Stimulated activated CD4-positive, alpha-beta T cell treated with anti-CD3 and anti-CD28 coated beads, Interleukin-12 subunit alpha, Interleukin-12 subunit beta, amount 100 ng/mL, for 24 hours (primary cell): Measurements from ENCODE around the gene CCDC148.

Experiments used
- DNase-seq, 2 experiments: peaks; one replicate each; pipeline ENCODE4 v3.0.0-alpha.2; 2020; ENCODE audit warnings: low read depth in 2 of 2

Gene CCDC148

DNA sequence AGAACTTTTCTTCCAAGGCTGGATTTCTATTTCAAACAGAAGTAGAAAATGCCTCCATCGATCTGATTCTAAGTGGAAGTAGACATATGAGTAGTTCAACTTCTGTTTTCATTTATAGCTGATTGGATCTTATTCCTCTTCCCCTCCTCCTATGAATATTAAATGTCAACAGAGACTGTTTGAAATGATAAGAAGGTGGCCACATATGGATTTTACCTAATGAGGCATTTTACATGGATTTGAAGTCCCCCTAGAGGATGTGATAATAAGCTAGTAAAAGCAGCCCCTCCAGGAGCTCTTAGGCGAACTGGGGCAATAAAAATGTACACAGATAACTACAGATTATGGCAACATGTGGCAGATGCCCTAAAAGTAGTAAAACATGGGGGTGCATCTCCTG is 283.8 kb downstream of the CCDC148 start:
- DNase-seq: no peak

DNA sequence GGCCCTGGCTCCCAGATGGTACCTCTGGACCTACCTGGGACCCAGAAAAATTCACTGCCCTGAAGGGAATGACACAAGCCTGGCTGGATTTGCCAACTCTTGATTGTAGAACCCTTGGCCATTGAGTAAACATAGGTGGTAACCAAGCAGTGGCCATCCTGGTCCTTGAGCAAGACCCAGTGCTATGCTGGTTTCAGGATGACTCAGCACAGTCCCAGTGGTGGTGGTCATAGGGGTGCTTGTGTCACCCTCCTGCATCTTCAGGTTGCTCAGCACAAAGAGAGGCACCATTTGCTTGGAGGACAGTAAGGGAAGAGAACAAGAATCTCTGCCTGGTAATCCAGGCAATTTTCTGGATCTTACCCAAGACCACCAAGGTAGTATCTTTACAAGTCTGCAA is 302.0 kb downstream of the CCDC148 start:
- DNase-seq: no peak

DNA sequence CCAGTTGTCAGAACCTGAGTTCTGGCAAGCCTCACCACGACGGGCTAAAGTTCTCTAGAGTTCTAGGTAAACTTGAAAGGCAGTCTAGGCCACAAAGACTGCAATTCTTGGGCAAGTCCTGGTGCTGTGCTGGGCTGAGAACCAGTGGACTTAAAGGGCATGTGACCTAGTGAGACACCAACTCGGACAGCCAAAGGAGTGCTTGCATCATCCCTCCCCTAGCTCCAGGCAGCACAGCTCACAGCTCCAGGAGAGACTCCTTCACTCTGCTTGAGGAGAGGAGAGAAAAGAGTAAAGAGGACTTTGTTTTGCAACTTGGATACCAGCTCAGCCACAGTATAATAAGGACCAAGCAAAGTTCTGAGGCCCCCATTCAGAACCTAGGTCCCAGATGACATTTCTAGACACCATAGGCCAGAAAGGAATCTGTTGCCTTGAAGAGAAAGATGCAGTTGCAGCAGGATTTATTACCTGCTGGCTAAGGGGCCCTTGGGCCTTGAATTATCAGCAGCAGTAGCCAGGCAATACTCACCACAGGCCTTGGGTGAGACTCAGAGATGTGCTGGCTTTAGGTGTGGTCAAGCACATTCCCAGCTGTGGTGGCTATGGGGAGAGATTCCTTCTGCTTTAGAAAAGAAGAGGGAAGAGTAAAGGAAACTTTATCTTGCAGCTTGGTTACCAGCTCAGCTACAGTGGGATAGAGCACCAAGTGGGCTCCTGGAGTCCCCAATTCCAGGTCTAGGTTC is 303.1 kb downstream of the CCDC148 start:
- no peak for DNase-seq

DNA sequence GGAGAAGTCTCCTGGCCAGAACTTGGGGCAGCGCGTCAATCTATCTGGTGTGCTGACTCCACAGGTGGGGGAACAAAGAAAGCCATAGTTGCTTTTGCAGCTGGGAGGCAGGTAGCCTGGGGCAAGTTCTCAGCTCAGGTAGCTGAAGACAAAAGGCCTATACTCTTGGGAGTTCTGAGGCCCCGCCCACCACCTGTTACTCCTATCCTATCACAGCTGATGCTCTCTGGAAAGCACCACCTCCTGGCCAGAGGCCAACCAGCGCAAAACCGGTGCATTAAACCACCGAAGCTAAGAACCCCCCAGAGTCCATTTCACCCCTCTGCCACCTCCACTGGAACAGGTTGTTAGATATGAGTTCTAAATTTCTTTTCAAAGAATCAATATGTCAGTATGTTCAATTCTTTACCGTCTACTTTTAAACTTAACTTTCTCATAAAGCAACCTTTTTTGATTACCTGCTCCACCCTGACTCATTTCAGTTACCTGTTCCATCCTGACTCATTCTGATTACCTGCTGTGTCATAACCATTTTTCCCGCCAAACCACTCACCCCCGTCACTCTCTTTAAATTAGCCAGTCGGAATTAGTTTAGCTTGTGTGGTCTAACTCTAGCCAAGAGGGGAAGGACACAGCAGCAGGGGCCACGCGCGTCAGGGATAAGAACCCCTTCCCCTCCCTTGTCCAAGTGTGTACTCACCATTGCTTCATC is 311.5 kb downstream of the CCDC148 start:
- DNase-seq: no peak

DNA sequence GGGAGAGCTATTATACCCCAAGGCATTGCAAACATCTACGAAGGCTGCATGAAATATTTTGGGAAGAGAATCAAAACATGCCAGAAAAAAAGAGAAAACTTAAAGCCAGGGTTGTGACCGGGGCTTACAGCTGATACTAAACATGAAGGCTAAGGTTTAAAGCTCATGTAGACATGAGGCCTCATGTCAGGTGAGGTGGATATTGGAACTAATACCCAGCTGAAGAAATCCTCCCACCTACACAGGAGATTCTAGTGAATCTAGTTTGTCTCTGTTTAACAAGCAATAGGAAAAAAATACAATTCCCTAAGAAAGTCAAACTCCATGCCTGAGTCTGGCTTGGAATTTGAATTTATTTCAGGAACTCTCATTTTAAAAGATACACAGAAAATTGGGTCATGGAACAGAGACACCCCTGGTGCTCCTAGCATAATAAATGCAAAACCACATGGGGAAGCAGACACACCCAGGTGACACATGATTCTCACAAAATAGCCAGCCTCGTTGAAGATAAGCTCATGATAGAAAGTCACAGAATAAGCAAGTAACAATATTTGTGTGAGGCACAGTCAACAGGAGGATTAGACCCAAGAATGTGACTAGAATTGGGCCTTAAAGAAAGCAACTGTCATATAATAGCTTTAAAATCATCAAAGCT is 312.7 kb downstream of the CCDC148 start:
- no peak for DNase-seq

DNA sequence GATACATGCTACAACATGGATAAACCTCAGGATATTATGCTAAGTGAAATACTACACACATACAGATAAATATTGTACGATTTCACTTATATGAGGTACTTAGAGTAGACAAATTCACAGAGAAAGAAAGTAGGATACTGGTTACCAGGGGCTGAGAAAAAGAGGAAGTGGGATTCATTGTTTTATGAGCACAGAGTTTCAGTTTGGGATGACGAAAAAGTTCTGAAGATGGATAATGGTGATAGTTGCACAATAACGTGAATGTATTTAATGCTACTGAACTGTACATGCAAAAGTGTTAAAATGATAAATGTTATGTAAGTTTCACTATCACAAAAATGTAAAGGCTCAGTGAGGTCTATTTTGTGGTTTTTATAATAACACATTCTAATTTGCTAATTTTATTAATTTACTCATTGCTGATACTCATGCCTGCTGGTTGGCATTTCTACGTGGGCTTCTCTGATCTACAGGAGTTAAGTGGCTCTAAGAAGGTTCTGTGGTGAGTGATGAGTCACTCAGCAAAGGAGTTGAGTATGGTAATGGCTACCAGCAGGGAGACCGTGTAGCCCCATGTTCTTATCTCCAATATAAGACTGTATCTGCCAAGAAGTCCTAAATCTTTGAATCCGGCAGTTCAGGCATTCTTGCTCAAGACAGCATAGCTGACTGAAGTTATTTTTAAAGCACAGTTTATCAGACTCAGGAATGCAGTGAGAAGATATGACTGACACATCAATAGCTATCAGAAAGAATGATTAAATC is 313.8 kb downstream of the CCDC148 start:
- DNase-seq: no peak

DNA sequence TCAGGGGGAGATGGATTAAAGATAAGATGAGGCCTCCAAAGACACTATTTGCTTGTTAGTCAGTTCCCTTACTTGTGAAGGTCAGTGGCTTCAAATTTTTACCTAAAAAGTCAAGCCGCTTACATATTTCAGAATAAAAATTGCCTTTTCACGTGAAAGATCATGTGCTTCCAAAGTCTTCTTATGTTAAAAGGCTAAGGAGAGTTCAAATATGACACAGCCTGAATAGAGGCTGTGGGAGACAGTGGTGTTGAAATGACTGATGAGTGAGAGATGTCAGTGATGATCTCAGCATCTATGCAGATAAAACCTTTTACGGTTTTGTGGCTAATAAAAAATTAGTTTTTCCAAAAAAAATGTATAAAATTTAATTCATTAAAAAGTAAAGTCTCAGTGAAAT is 314.4 kb downstream of the CCDC148 start:
- DNase-seq: no peak

DNA sequence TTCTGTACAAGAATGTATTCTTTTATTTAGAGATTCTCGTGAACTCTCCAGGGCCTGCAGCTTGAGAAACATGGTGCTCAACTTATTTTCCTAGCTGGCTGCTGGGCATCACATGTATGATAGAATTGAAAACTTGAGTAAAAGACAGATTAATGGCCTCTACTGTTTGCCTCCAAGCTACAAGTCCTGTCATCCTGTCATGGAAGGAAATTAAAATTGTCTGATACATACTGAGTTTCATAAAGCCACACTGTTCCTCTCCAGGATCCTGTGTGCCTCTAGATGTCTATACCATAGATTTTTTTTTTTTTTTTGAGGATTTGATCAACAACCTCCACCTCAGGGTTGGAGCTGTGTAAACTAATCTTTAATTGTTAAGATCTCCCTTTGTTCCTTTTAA is 316.4 kb downstream of the CCDC148 start:
- DNase-seq: no peak

DNA sequence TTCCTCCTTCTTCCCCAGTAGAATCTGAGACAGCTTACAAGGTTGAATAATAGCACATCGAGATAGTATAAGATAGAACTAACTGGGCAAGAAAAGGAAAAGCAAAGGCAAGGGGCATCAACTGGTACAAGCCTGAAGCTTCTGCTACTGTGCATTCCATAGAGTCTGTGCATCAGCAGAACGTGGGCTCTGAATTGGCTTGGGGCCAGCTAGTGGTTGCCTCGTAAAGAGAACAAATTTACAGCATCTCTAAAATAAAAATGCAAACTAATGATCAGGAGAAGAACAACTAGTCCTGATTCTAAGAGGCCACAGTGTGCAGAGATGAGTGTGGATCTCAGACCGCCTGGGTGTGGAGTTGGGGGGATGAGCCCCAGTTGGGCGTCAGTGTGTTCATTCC is 318.3 kb downstream of the CCDC148 start:
- DNase-seq: no peak

DNA sequence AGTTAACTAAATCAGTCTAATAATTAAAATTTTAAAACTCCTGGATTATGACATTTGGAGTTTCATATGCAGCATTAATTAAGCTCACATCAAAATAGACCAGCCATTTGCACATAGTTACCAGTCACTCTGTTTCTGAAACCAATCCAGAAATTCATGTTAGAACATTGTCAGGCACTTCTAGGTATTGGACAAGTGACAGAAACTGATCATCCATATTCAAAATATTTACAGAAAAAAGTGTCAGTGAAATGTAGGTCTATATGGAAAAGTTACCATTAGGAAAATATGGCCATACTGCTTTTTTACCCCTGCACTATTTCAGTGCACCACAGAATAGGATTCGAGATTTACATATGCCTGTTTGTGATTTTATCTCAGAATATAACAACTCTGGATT is 321.5 kb downstream of the CCDC148 start:
- DNase-seq: no peak

DNA sequence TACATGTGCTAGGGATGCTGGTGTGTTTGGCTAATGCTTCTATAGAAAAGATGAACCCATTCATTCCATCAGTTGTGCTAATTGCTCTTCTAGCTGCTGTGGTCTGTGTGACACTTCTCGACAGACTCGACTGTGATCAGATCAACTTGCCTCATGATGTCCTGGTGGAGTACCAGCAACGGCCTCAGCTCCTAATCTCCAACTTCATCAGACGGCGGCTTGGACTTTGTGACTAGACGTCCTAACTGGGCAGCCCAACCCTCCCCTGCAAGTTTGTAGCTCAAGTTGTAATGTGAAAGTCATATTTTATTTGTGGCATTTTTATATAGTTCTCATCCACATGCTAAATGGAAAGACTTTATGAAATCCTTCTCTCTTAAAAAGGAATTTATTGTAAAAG is 321.9 kb downstream of the CCDC148 start:
- no peak for DNase-seq

DNA sequence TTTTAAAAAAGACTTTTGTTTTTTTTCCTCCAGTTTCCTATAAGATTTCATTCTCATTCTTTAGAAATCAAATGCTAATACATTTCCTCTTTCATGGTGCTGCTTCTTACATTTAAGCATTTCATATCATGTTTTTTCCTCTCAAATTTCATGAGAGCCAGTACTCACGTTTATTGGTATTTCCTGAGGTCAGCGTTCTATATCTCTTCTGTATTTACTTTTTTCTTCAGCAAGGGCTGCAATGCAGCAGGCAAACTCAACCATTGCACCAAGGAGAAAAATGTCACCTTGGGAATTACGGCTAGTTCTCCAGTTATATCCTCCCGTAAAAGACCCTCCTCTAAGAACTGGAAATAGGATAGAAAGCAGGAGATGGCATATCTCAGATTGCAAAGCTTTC is 322.5 kb downstream of the CCDC148 start:
- no peak for DNase-seq

DNA sequence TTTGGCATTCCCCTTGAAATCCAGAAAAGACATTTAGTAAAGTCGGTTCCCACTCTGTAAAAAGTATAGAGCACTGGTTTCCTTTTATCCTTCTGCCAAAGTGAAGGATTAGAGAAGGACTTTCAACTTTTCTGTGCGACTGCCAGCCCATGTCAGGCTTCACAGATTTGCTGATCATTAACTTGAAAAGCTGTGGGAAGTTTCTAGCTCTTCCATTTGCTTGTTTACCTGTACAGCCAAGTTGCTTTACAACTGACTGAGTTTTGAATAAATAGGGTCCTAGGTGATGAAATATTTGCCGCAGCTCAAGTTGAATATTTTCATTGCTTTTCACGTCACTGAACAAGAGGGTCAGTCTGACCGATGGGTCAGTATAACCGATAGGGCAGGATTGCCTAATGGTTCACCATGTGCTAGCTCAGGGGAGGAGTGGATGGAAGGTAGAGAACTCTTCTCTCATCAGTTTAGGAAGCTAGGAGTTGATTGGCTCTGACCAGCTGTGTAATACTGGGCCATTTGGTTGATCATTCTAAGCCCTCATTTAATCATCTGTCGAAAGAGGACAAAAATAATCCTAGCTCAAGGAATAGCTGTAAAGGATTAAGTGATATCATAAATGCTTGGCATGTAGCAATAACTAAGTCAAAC is 324.5 kb downstream of the CCDC148 start:
- DNase-seq: no peak

DNA sequence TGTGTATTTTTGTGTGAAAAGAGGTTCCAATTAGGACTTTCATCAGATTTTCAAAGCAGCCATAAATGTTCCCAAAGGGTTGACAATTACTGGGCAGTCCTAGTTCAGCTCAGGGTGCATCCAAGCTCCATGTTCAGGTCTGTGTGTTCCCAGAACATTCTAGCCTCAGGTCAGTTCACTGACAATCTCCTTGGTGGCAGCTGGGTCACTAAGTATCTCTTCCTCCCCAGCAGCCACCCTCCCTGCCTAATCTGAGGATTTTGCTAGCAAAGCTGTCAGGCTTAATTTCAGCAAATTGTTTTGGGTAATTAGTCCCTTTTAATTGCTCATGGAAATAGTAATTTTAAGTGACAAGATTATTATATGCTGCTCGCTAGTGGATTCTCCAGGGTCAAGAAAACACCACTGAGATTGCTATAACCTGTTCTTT is 325.1 kb downstream of the CCDC148 start:
- no peak for DNase-seq

DNA sequence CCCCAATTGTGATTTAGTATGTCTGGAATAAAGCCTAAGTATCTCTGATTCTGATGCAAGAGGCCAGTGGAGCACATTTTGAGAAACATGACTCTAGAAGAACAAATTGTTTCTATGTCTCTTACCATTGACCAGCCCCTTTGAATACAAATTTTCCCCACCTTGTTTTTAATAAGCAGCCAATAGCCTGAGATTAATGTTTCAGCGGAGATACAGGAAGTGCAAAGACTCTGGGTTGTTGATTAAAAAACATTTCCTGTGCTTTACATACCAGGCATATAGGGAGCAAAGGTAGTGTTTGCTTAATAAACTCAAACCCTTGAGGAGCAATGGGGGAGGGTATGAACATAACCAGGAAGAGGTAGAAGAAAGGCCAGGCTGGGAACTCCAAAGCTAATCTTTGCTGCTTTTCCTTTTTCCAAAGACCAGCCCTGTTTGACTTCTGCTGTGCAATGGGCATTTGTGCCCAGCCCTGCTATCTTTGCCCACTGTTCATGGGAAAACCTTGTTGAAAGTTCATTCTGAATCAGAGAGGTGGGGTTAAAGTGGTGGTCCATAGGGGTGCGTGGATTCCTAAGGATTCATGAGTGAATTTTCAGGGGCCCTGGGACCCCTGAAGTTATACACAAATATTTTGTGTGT is 325.6 kb downstream of the CCDC148 start:
- no peak for DNase-seq

DNA sequence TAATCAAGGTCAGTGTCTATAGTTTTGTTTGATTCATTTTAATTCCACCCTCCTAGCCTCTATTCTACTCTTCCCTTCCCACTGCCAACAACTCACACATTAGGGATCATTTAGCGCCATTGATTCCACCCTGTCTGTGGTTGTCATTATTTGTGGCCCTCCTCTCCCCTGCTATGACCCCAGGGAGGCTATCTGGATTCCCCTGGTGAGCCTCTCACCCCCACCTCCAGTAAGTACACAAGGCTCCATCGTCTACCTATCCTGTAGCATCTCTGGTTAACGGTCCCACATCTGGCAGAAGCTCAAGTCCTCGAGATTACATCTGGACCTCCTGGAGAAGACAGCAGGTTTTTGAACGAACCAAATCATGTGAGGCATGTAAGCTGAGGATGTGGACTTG is 327.5 kb downstream of the CCDC148 start:
- no peak for DNase-seq

DNA sequence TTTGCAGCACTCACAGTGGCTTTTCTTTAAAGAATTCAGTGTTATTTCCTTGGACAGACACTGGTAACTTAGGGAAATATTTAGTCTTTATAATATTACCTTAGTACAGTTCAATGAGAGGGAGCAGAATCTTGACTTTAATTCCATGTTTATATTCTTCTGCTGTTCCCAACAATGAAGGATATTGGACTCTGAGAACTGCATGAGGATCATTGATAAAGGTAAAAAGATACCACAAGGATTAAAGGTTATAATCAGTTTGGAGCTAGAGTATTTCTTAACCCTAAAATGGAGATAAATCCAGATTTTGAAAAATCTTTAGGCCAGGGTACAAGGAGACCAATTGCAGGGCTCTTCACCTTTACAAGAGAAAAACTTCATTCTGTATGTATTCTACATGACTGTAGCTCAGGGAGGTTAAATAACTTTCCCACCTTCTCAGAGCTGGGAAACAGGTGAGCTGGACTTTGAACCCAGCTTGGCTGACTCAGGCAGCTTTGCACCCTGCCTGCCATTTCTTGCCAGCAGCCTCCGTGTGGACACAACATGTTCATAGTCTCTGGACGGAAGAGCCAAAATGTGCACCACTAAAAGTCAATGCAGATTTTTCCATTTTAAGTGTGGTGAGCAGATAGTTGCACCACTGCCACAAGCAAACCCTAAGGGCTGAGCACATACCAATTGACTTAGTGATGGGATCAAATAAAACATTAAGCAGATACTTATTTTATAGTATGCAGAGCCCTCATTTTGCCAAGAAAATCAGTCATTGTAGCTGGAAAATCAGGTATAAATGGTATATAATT is 328.2 kb downstream of the CCDC148 start:
- DNase-seq: no peak

DNA sequence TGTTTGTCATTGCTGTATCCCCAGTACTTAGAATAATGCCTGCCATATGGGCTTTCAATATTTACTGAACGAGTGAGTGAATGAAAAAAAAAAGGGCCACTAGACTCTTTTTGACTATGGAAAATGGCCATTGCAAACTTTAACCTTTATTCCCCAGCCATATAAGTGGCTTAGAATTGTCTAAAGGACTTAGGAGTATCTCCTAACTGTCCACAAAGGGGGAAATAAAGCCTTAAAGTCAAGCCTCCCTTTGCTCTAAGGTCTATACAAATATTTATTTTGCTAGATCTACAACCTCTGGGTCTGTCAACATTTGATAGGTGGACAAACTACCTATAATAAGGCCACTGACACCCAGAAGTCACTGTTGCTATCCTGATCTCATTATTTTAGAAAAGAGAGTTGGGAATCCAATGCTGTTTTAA is 329.2 kb downstream of the CCDC148 start:
- no peak for DNase-seq

DNA sequence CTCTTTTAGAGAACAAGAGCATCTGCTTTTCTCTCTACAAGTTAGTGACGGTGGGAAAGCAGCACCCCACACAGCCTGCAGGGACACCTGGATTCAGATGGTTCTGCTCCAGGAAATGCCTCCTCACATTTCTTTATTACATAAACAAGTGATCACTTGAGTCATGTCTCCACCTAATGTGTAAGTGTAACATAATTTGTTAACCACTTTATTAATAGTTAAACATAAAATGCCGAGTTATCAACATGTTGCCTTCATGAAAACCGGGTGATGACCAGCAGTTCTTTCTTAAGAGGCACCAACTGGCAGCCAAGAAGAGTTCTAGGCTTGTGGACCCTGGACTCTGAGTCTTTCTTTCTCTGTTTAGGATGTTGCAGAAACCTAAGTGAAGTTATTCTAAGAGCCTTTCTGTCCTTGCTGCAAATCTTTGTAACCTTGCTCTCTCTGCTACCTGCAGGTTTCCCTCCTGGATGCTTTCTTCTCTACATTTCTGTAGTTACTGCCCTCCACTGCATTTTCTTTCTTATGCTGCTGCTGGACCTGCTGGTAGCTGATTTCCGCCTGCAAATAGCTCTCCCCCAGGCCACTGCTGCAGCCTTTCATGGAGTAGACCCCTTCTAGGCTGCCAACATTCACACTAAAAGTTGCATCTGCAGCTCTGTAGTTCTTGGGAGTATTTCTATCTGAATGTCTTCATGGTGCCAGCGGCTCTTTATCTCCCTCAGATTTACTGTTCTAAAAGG is 330.6 kb downstream of the CCDC148 start:
- no peak for DNase-seq

DNA sequence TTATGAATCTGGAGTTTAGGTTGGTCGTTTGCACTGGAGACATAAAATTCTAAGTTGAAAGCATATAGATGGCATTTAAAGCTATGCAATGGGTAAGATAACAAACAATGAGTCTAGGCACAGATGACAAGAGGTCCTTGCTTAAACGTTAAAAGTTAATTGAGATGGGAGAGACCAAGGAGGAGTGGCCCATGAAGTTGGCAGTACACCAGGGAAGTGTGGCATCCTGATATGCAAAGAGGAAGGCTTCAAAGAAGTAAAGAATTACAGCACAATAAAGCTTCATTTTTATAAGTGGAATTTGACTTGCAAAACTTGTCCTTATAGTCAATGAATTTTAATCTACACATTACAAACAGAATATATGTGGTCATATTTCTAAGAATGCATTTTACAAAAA is 331.7 kb downstream of the CCDC148 start:
- DNase-seq: no peak
